Retinal pigment epithelial cell (primary cell): ENCODE measurements around the gene CEACAM4.

Source experiments
- DNase-seq: peaks from one replicate; pipeline ENCODE4 v3.0.0-alpha.2; 2010; ENCODE audit warnings: low read depth
- H3K4me3 ChIP-seq: 2 replicates; pipeline ENCODE4 v1.5.1; 2011; ENCODE audit warnings: mild to moderate bottlenecking, low read length, control low read depth, moderate library complexity
- TF ChIP-seq, protein P1 (sequence below): conservative IDR thresholded peaks from 2 replicates; pipeline ENCODE4 v1.5.1; 2011; ENCODE audit warnings: low read depth, low read length, control low read depth, inconsistent platforms

The CEACAM4 gene

DNA sequence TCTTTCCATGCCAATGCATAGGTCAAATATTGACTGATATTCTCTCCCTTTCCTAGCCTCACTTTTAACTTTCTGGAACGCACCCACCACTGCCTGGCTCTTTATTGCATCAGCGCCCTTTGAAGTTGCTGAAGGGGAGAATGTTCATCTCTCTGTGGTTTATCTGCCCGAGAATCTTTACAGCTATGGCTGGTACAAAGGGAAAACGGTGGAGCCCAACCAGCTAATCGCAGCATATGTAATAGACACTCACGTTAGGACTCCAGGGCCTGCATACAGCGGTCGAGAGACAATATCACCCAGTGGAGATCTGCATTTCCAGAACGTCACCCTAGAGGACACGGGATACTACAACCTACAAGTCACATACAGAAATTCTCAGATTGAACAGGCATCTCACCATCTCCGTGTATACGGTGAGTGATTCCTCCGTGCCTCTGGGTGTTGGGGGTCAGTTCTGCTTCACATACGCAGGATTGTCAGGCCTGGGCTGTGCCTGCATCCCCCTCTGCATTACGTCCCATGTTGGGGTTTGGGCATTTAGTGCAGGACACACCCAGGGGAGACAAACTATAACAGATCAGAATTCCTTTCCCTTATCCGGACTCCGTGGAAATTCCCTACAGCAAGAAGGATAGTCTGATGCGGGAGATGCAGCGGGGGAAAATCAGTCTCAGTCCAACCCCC lies 49.6 kb downstream of the CEACAM4 start:
- no peak overlapping the region for H3K4me3 ChIP-seq
- DNase-seq: no peak
- TF ChIP-seq, protein P1, sequence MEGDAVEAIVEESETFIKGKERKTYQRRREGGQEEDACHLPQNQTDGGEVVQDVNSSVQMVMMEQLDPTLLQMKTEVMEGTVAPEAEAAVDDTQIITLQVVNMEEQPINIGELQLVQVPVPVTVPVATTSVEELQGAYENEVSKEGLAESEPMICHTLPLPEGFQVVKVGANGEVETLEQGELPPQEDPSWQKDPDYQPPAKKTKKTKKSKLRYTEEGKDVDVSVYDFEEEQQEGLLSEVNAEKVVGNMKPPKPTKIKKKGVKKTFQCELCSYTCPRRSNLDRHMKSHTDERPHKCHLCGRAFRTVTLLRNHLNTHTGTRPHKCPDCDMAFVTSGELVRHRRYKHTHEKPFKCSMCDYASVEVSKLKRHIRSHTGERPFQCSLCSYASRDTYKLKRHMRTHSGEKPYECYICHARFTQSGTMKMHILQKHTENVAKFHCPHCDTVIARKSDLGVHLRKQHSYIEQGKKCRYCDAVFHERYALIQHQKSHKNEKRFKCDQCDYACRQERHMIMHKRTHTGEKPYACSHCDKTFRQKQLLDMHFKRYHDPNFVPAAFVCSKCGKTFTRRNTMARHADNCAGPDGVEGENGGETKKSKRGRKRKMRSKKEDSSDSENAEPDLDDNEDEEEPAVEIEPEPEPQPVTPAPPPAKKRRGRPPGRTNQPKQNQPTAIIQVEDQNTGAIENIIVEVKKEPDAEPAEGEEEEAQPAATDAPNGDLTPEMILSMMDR: no peak

DNA sequence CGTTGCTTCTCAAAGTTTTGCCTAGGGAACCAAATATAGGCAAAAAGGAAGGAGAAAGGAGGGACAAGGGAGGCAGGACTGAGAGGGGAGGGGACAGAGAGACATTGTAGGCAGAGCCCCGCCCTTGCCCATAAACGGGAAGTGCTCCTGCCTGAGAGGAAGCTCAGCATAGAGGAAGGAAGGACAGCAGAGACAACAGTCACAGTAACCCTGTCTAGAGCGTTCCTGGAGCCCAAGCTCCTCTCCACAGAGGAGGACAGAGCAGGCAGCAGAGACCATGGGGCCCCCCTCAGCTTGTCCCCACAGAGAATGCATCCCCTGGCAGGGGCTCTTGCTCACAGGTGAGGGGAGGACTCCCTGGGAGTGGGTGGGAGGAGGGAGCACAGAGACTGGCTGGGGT lies 50.9 kb downstream of the CEACAM4 start, which contains the start of gene CEACAM21:
Gene CEACAM21 (plus strand): TSS at position 169 of the 400 bp plus-strand sequence. CDS start 109 bp downstream, at position 278.
- TF ChIP-seq, protein P1: no peak
- H3K4me3 ChIP-seq: no peak within 1 kb of the TSS
- DNase-seq: no peak

DNA sequence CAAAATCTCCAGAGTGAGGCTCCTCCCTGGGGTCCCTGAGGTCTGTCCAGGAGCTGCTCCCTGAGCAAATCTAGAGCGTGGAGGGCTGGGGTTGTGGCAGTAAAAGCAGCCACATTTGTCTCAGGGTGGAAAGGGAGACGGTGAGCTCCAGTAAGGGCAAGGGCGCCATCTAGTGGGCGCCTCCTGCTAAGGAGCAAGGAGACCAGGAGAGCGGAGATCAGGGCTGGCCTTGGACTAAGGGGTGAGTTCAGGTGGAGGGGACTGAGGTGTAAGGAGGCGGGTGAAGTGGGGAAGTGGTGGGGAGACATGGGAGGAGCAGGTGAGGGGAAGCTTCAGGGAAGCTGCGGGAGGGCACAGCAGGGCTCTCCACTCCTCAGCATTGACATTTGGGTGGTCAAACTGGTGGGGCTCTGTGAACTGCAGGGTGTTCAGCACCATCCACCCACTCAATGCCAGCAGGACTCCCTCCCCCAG lies 56.2 kb downstream of the CEACAM4 start:
- no peak for DNase-seq
- TF ChIP-seq, protein P1: peak; percentile 97
- H3K4me3 ChIP-seq: no peak overlapping the region

DNA sequence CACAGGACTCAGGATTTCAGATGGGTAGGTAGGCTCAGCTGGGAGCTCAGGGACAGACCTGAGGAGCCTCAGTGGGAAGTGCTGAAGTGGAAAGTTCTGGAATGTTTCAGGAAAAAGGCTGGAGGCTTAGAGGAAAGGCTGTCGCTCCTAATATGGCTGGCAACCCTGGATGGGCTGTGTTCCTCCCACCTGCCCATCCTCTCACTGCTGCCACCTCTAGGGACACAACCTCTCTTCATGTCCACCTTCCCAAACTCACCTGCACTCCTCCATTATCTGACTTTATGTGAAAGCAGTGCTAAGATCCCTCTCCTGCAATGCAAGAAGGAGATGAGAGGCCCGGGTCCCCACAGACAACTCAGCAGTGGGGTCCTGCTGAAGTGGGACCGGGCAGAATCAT lies 56.7 kb downstream of the CEACAM4 start:
- TF ChIP-seq, protein P1: no peak
- no peak overlapping the region for H3K4me3 ChIP-seq
- no peak for DNase-seq

DNA sequence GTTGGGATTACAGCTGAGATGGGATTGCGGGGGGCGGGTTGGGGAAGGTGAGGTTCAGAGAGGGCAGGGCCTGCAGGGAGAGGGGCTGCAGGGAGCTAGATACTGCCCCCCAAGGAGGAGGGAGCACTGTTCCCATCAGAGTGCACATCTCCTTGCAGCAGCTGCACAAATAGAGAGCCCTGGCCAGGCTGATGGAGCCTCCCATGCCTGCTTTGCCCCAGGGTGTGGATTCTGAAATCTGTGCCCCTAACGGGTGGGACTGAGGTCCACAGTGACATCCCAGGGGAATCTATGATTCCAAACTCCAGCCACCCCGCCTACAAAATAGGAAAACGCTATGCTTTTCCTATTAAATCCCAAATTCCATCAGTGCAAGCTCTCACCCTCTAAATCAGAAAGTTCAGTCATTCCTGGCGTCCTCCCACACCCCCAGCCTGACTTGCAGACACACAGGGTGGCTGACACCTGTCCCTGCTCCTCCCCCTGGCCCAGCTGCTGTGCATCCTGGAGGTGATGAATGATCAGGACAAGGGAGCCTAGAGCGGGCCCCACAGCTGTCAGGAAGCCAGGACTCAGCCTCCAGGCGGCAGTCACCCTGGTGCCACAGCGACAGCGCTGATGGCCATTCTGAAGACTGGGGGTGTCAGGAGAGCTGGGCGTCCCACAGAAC lies 57.3 kb downstream of the CEACAM4 start:
- DNase-seq: no peak
- no peak overlapping the region for H3K4me3 ChIP-seq
- TF ChIP-seq, protein P1: no peak
